Panc1 (cell line): ENCODE measurements around the gene ACO1. TPM values are rescaled to one million over a fixed set of nuclear protein-coding genes. Genes with fewer than 3 reads are reported as not detected.
A peak's percentile ranks its signal among the peaks of the same experiment; 100 is the strongest.

ENCODE experiments used
- ATAC-seq: fragments of 200-7000 bp; cut with Tn5 transposase; 2 replicates; pipeline ENCODE4 v1.9.1; 2020; ENCODE audit warnings: mild to moderate bottlenecking, moderate library complexity
- BruUV-seq: library from RNA; stranded (reverse); fragments of 400-500 nt; replicated peaks from 2 replicates; lab custom pipeline; 2021; lab: Mats Ljungman, UMichigan
- CTCF ChIA-PET: fragments of 300-600 bp; sonication (Branson Sonifier 250); formaldehyde crosslinking; loops from one replicate; lab custom pipeline; 2022; ENCODE audit warnings: antibody characterized with exemption; lab: Charles Lee
- POLR2A ChIA-PET: fragments of 300-600 bp; sonication (Branson Sonifier 250); formaldehyde crosslinking; loops from one replicate; lab custom pipeline; 2022; ENCODE audit warnings: antibody characterized with exemption; lab: Charles Lee
- DNase-seq: peaks from one replicate; pipeline ENCODE4 v3.0.0-alpha.2; 2010; ENCODE audit warnings: low read depth, low spot score
- H3K27ac ChIP-seq: 2 replicates; pipeline ENCODE4 v1.5.1; 2011; ENCODE audit warnings: mild to moderate bottlenecking, low read length, inconsistent platforms
- H3K27me3 ChIP-seq: fragments of 200-500 bp; sonication (Bioruptor generic); 2 replicates; pipeline ENCODE4 v1.6.0; 2014; ENCODE audit warnings: low read length, inconsistent platforms; ENCODE audit not compliant: control insufficient read depth, insufficient read depth
- H3K36me3 ChIP-seq: fragments of 200-500 bp; sonication (Bioruptor generic); 2 replicates; pipeline ENCODE4 v1.5.1; 2014; ENCODE audit warnings: inconsistent platforms, mild to moderate bottlenecking, low read length, moderate library complexity; ENCODE audit not compliant: control insufficient read depth, insufficient read depth
- H3K4me1 ChIP-seq: 2 replicates; pipeline ENCODE4 v1.5.1; 2011; ENCODE audit warnings: inconsistent platforms, mild to moderate bottlenecking, low read length, moderate library complexity; ENCODE audit not compliant: control insufficient read depth, insufficient read depth
- H3K4me3 ChIP-seq, 2 experiments: 2 replicates each; pipeline ENCODE4 v1.5.1; 2011 to 2012; ENCODE audit warnings: low read depth in 2 of 2, low read length in 2 of 2, mild to moderate bottlenecking in 2 of 2, inconsistent platforms in 1 of 2, moderate library complexity in 1 of 2
- H3K9me3 ChIP-seq: fragments of 200-500 bp; sonication (Bioruptor generic); 2 replicates; pipeline ENCODE4 v1.5.1; 2014; ENCODE audit warnings: low read depth, mild to moderate bottlenecking, inconsistent platforms, low read length, moderate library complexity; ENCODE audit not compliant: control insufficient read depth, insufficient read depth
- CTCF ChIP-seq: fragments of 450-650 bp; IDR thresholded peaks from 2 replicates; pipeline ENCODE4 v1.5.1; 2017; ENCODE audit warnings: mild to moderate bottlenecking
- POLR2AphosphoS5 ChIP-seq: IDR thresholded peaks from 2 replicates; pipeline ENCODE4 v1.6.1; 2012; ENCODE audit warnings: mild to moderate bottlenecking, low read depth, low read length, moderate library complexity
- REST ChIP-seq, 2 experiments: IDR thresholded peaks; 2 replicates each; pipeline ENCODE4 v1.6.1; 2011 to 2012; ENCODE audit warnings: low read depth in 2 of 2, control low read depth in 1 of 2, low read length in 1 of 2, mild to moderate bottlenecking in 1 of 2, moderate library complexity in 1 of 2; ENCODE audit not compliant: insufficient read depth in 1 of 2
- SIN3A ChIP-seq: IDR thresholded peaks from 2 replicates; pipeline ENCODE4 v1.6.1; 2012; ENCODE audit warnings: low read depth, mild to moderate bottlenecking, low read length, moderate library complexity, borderline replicate concordance; ENCODE audit not compliant: insufficient read depth
- TCF7L2 ChIP-seq: IDR thresholded peaks from 2 replicates; pipeline ENCODE4 v1.6.1; 2011; ENCODE audit warnings: mild to moderate bottlenecking, low read depth, low read length, inconsistent platforms
- in situ Hi-C: cut with HindIII; loops from 2 replicates; pipeline ENCODE4 v1.10.0; 2016; ENCODE audit warnings: low sequenced_read_pairs, low pct_unique_long_range_greater_than_20kb
- intact Hi-C: fragments of 100-400 bp; cut with micrococcal nuclease; formaldehyde crosslinking; loops from one replicate; pipeline ENCODE4 v1.10.0; 2022; ENCODE audit not compliant: unreplicated experiment
- total RNA-seq: library from RNA; stranded (reverse); gene quantifications from one replicate; pipeline ENCODE4 v1.2.1, GENCODE V29; 2021; ENCODE audit not compliant: unreplicated experiment

Gene ACO1
- total RNA-seq, 1 experiment from 2014 or later = 49.3 TPM

- no TSS peak for BruUV-seq
- CTCF ChIA-PET = no interaction called here
- intact Hi-C loops = no loop called here
Observed at GRCh38 chr9:32340361-32340760, 44.1 kb upstream of the ACO1 start.

GRCh38 chr9:32344551-32345182, 39.8 kb upstream of the ACO1 start:
- CTCF ChIA-PET = no interaction called here
- in situ Hi-C loops = no loop called here
- H3K27me3 ChIP-seq = no peaks in the 10 kb centered on the region
- no peaks in the 10 kb centered on the region for H3K36me3 ChIP-seq
- H3K4me1 ChIP-seq = no peaks in the 10 kb centered on the region
- peak overlapping the region in 1 of 2 experiments; percentile 32; a peak in 2 of 4 replicates for H3K4me3 ChIP-seq
- intact Hi-C loops = no loop called here
- ATAC-seq (no peak), DNase-seq (no peak)
- H3K27ac ChIP-seq = no peak overlapping the region
- TF ChIP-seq CTCF (no peak), SIN3A (no peak), POLR2AphosphoS5 (no peak), REST (IDR thresholded peaks at IDR 0.05; ENCODE audit: insufficient read depth in 1 of 2, low read depth in 2 of 2, low read length in 1 of 2) (no peak), TCF7L2 (no peak)
- BruUV-seq = no TSS peak
- POLR2A ChIA-PET = no interaction called here
- no peaks in the 10 kb centered on the region for H3K9me3 ChIP-seq

More at GRCh38 chr9:32340361-32340760, 44.1 kb upstream of the ACO1 start:
- ATAC-seq (no peak), DNase-seq (no peak)
- Histone ChIP-seq H3K4me1 (no peaks in the 10 kb centered on the region), H3K27ac (no peak overlapping the region), H3K9me3 (no peaks in the 10 kb centered on the region), H3K27me3 (no peaks in the 10 kb centered on the region), H3K36me3 (no peaks in the 10 kb centered on the region), H3K4me3 (no peak overlapping the region)
- in situ Hi-C loops = no loop called here
- POLR2A ChIA-PET = no interaction called here
- TF ChIP-seq SIN3A (no peak), POLR2AphosphoS5 (no peak), TCF7L2 (no peak), REST (IDR thresholded peaks at IDR 0.05; ENCODE audit: insufficient read depth in 1 of 2, low read depth in 2 of 2, low read length in 1 of 2) (no peak), CTCF (no peak)
